Measurements from ENCODE around the gene MPO.

MPO gene

DNA sequence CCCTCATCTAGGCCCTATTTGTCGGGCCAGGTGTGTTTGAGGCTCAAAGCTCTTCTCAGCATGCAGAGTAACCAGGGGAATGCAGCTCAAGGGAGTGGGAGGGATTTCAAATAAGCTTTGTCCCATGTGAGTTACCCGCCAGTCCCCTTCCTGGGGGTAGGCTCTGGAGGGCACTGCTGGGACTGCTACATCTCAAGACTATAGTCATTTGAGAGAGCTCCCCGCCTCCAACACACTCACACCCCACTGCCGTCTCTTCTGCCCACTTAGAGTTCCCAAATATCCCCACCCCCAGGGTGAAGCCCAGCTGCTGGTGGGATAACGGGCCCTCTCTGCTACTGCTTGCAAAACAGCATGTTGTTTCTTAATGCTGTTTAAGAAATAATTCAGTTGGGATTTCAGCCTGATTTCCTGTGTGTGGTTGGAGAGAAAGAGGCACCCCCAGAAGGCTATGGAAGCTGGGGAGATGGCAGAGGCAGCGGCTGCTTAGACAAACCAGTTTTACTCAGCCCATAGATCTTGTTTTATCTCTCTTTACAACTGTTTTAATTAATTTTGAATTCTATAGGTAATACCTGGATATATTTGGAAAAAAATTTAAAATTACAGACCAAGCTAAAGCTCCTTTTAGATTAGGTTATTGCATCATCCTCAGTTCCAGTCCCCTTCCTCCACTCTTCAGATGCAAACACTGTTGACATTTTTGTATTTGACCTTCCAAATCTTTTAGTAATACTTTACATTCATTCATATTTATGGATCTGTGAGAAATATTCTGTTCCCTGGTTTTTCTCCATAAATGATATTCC, 4.1 kb upstream of the MPO start:
- TF ChIP-seq GATA3 (IDR thresholded peaks at IDR 0.05; ENCODE audit: low read depth, low read length) (no peak), GATA2 (IDR thresholded peaks at IDR 0.05; ENCODE audit: low read depth, low read length) (no peak)

DNA sequence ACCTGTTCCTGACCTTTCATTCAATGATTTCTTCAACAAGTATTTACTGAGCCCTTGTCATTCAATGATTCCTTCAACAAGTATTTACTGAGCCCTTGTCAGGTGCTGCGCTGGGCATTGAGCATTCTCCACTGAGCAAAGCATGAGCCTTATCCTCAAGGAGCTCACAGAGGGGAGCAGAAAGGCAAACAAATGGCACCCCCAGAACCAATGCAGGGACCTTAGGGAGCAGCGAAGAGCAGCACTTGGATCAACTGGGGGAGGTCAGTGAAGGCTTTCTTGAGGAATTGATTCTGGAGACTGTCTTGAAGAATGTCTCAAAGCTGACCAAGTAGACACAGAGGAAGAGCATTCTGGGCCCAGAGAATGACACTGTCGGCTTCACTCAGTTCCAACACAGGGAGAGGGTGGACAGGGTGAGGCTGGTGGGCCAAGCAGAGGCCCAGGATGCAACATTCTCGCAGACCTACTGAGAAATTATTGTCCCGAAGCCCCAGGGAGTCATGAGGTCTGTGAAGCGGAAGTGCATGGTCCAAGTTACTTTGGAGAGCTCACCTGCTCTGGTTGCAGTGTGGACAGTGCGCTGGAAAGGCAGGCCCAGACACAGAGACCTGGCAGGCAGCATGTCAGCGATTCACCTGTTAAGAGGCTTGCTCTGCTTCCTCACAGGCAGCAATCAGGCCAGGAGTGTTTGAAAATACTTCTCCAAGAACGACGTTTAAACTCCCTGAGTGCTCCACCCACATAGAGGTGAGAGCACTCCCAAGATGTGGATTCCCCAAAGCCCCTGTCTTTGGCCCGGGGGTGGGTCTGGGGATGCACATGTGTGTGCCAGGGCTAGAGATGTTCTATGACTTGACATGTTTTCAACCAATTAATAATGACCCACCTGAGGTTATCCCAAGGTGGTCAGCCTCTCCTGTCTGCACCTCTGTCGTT, 3.2 kb upstream of the MPO start:
- no peak for TF ChIP-seq GATA3 (IDR thresholded peaks at IDR 0.05; ENCODE audit: low read depth, low read length)
- no peak for TF ChIP-seq GATA2 (IDR thresholded peaks at IDR 0.05; ENCODE audit: low read depth, low read length)

DNA sequence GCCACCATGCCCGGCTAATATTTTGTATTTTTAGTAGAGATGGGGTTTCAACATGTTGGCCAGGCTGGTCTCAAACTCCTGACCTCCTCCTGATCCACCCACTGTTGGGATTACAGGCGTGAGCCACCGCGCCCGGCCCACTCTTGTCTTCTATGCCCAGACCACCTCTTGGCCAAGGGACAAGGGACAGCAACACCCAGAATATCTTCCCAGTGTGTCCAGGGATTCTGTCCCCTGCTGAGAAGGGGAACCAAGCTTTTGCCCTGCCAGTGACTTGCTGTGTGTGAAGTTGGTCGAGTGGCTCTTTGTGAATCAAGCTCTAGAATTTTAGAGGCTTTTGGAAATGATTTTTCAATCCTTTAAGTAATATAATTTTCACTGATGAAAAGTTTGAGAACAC, 1.7 kb upstream of the MPO start:
- TF ChIP-seq GATA2 (IDR thresholded peaks at IDR 0.05; ENCODE audit: low read depth, low read length) (no peak), GATA3 (IDR thresholded peaks at IDR 0.05; ENCODE audit: low read depth, low read length) (no peak)

DNA sequence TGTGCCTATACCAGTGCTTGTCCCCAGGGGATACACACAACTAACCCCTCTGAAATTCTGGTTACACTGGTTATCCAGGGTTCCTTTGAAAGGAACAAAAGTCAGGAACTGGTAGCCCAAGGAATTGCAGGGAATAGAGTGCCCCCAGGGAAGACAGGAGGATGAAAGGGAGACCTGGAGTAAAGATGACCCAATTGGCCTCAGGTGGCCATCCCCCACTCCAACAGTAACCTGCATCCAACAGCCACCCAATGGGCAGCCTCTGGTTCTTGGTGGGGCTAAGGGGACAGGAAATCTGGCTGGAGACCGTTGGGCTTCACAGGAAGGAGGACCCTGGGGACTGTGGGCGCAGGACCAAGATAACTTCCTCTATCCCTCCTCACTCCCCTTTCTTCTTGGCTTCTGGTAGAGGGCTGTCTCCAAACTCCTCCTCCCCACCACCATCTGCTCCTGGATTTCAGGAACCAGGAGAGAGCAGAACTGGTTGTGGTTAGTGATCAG, 826 bp upstream of the MPO start:
- TF ChIP-seq GATA3 (IDR thresholded peaks at IDR 0.05; ENCODE audit: low read depth, low read length) (no peak), GATA2 (IDR thresholded peaks at IDR 0.05; ENCODE audit: low read depth, low read length) (no peak)

DNA sequence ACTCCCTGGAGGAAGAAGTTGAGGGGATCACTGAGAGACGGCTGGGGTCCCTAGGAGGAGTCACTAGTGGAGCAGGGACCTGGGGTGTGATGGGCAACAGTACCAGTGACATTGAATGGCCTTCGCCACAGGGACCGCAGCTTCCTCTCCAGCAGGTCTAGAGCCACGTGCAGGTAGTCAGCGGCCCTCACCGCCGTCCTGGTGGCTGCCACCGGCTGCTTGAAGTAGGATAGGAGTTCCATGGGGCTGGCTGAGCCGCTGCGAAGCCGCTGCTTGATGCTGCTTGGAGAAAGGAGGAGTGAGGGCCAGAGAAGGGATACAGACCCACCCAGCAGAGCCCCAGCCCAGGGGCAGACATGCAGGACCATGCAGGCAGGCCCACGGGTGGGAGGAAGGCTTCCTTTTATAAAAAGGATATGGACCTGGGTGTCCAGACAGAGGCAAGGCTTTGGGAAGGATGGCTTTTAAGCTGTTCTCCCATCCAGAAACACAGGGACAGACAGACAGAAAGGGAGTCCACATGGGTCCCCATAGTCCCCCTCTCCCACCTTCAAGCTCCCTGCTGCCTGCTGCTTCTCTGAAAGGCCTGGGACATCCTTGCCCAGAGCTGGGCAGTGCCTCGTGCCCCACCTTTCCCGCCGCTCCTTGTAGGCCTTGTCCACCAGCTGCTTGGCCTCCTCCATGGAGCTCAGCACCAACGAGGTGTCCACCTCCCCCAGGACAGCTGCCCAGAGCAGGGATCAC, 827 bp downstream of the MPO start:
- TF ChIP-seq GATA3 (IDR thresholded peaks at IDR 0.05; ENCODE audit: low read depth, low read length) (no peak), GATA2 (IDR thresholded peaks at IDR 0.05; ENCODE audit: low read depth, low read length) (no peak)

DNA sequence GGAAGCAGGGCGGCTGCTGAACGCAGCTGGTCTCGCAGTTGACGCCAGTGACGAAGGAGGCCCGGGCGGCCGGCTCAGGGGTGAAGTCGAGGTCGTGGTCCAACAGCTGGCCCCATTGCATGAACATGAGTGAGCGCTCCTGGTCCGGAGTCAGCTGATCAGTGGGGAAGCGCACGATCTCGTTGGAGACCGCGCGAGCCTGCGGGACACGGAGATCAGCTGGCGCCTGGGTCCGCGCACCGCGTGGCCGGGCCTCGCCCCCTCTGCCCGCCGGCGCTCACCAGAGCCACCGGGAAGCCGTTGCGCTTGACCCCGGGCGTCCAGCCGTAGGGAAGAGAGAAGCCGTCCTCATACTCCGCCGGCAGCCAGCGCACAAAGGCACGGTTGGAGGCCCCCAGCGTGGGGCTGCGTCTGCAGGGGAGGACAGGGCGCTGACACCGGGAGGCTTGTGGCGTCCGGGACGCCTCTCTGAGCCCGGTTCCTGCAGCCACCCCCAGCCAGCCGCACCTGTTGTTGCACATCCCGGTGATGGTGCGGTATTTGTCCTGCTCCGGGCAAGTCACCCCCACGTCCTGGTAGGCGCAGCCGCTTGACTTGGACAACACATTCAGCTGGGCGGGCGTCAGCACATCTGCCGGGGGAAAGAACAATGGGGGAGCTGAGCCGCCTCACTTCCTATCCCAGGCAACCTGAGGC, 1.6 kb downstream of the MPO start:
- no peak for TF ChIP-seq GATA3 (IDR thresholded peaks at IDR 0.05; ENCODE audit: low read depth, low read length)
- no peak for TF ChIP-seq GATA2 (IDR thresholded peaks at IDR 0.05; ENCODE audit: low read depth, low read length)

DNA sequence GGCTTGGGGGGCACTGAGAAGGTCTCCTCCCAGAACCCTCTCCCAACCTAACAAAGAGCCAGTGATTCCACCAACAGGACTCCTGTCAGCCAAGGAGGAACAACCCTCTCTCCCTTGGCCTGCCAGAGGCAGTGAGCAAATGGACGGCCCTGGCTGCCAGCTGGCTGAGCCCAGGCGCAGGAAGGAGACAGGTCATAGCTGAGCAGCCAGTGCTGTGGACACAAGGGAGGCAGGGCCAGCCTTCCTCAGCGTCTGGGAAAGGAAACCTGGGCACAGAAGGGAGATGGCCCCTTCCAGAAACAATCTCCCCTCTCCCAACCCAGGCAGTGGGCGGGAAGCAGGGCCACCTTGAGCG, 2.1 kb downstream of the MPO start:
- TF ChIP-seq GATA2 (IDR thresholded peaks at IDR 0.05; ENCODE audit: low read depth, low read length) = no peak

DNA sequence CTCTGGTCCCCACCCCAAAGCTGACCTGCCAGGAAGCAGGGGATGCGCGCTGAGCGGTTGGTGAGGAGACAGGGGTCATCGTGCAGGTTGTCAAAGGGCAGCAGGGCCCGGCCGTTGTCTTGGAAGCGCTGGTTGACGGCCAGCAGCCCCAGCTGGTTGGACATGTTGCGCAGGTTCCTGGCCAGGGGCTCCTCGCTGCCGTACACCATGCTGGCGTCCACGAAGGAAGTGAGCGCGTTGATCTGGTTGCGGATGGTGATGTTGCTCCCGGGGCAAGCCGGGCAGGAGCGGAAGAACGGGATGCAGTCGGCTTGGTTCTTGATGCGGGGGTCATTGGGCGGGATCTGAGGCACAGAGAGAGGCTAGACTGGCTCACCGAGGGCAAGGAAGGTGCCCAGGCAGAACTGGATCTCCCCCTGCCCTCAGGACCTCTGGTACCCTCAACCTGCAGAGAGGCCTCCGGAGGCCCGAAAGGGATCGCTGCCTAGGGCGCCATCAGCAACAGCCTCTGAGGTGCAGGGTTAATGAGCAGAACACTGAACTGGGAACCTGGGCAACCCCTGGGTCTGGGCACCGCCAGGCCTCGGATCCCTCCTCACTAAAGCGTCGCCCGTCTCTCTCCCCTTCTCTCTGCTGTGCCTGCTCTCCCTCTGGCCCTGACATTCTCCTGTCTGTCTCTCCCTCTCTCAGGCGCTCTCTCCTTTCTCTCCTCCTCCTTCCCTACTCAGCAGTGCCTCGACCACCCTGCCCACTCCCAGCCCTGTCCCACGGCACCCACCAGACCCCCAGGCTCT, 2.7 kb downstream of the MPO start:
- TF ChIP-seq GATA2 (IDR thresholded peaks at IDR 0.05; ENCODE audit: low read depth, low read length) (no peak), GATA3 (IDR thresholded peaks at IDR 0.05; ENCODE audit: low read depth, low read length) (no peak)

DNA sequence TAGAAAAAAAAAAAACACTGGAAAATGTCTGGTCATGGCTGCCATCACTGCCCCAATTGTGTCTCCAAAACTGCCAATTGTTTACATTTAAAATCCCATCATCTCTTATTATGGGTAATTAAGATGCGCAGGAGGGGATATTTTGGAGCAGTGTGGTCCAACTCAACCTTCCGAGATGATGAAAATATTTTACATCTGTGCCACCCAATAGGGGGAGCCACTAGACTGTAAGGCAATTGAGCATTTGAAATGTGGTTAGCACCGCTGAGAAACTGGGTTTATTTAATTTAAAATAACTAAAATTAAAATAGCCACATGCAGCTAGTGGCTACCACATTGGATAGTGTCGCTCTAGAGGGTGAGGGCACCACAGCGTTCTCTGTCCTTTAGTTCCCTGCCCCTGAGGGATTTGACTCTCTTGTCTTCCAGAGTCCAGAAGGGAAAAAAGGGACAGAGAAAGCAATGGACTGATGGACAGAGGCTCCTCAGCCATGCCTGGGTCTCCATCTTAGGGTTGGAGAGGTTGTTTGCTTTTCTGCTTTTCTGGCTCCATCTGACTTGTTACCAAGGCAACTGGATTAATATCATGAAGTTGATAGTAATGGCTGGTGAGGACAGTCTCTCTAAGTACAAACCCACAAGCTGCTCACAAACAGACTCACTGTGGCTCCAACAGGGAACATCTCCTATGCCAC, 3.5 kb downstream of the MPO start:
- no peak for TF ChIP-seq GATA2 (IDR thresholded peaks at IDR 0.05; ENCODE audit: low read depth, low read length)
- no peak for TF ChIP-seq GATA3 (IDR thresholded peaks at IDR 0.05; ENCODE audit: low read depth, low read length)

DNA sequence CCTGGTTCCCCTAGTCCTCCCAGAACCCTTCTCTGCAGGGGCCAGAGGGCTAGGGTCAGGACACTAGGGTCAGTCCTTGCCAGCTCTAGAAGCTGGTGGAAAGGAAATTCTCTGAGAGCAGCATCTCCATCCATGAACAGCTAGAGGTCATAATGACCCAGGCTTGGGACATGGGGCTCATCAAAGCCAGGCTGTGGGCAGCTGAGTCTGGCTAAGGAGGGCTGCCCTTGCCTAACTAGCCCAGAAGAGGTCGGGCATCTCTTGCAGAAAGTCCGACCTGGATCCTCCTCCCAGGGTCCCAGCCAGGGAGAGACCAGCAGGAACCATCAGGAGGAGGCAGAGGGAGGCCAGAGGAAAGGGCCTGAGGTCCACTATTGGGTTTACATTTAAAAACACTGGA, 4.3 kb downstream of the MPO start:
- TF ChIP-seq GATA3 (IDR thresholded peaks at IDR 0.05; ENCODE audit: low read depth, low read length) = no peak
- TF ChIP-seq GATA2 (IDR thresholded peaks at IDR 0.05; ENCODE audit: low read depth, low read length) = no peak

DNA sequence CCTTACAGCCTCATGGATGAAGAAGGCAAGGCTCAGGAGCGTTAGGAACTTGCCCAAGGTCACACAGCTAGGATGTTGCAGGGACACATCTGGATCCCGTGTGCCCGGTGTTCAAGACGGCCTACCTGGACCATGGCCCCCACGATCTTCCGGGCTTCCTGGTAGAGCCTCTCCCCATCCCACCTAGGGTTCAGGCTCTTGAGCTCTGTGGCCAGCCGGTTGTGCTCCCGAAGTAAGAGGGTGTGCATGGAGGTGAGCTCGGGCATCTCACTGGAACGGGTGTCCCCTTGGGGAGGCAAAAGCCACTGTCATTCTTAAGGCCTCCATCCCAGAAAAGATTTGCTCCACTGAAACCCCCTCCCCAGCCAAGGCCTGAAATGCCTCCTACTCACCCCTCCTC, 5.3 kb downstream of the MPO start:
- TF ChIP-seq GATA2 (IDR thresholded peaks at IDR 0.05; ENCODE audit: low read depth, low read length) (no peak), GATA3 (IDR thresholded peaks at IDR 0.05; ENCODE audit: low read depth, low read length) (no peak)

DNA sequence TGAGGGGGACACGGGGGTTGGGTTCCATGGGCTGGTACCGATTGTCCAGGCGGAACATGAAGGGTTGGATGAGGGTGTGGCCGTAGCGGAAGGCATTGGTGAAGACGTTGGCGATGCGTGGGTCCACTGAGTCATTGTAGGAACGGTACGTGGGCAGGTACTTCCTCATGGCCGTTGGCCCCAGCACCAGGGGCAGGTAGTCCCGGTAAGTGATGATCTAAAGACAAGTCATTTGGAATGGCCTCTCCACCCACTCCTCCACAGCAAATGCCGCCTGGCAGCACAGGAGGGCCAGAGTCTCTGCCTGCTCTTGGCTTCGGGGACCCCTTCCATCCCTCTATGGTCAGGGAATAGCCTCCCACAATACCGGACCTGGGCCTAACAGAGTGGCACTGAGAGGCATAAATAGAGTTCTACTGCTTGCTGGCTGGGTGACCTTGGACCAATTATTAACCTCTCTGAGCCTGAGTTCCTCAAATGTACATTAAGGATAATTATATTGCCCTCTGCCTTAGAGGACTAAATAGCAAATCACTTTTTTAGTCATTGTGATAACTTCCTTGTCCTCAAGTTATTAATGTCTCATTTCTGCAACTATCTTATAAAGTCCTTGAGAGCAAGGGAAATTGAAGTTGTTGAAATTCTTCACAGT, 7.2 kb downstream of the MPO start:
- TF ChIP-seq GATA3 (IDR thresholded peaks at IDR 0.05; ENCODE audit: low read depth, low read length) (no peak), GATA2 (IDR thresholded peaks at IDR 0.05; ENCODE audit: low read depth, low read length) (no peak)
